HG02970 (cell line): ENCODE data around the gene TOR1AIP2.

Experiments used
- ATAC-seq: cut with Tn5 transposase; IDR thresholded peaks from one replicate; pipeline ENCODE4 v1.9.1; 2021; ENCODE audit warnings: mild to moderate bottlenecking, moderate library complexity, moderate number of reproducible peaks; ENCODE audit not compliant: unreplicated experiment, low FRiP score

The TOR1AIP2 gene

DNA sequence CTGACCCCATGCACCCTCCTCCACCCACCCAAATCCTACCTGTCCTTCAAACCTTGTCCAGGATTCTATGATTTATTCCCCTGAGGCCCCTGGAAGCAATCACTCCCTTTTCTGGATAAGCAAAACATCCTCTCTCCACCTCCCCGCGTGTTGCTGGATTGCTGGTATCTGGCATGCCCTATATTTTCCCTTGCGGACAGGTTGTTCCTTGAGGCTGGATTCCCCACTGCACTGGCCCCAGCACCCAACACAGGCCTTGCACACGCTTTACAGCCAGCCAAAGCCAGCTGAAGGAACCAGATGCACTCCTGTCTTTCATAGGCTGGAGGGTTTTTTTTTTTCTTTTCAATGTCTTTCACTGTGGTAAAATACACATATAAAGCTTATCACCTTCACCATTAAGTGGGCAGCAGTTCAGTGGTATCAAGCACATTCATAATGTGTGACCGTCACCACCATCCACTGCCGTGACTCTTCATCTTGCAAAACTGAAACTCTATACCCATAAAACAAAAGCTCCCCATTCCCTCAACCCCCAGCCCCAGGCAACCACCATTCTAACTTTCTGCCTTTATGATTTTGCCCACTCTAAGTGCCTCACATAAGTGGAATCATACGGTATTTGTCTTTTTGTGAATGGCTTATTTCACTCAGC lies 50.9 kb downstream of the TOR1AIP2 start:
- ATAC-seq: no peak

DNA sequence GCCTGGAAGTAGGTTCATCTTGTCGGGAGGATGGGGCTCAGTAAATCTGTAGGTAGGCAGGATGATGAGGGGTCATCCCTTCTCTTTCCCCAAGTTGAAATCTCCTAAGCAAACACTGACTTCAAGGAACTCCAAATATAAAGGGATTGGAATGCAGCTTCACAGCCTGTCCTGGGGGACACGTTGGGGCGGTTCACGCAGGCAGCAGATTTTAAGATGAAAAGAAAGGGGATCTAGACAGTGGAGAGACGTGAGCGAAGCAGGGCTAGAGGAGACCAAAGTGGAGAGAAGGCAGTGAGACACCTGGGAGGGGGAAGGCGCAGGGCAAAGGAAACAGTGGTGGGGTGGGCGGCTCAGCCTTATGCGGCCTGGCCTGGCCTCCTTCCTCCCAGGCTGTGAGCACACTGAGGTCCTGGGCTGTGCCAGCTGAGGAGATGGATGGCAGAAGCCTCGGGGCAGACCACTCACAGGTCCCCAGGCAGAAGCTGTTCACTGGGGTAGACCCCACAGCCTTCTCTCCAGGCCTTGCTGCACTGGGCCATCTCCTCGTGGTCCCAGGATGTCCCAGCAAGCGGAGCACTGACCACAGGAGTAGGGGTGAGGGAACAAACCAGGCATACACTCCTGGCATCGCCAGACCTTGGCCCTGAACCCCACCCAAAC lies 51.7 kb downstream of the TOR1AIP2 start:
- no peak for ATAC-seq

DNA sequence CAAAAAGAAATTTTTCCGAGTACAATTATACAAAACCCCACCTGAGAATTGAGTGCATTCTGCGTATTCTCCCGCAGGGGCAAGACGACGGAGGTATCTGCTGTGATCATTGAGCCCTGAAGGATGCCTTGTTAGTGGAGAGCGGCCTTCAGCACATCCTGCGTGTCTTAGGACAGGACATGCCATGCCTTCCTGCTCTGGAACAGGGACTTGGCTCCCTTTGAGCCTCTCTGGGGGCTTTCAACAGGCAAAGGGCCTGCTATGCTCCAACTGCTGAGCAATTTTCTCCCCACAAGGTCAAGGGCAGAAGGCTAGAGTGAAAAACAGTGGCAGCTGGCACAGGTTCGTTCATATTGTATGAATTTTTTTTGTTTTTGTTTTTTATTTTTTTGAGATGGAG lies 52.4 kb downstream of the TOR1AIP2 start:
- ATAC-seq: no peak

DNA sequence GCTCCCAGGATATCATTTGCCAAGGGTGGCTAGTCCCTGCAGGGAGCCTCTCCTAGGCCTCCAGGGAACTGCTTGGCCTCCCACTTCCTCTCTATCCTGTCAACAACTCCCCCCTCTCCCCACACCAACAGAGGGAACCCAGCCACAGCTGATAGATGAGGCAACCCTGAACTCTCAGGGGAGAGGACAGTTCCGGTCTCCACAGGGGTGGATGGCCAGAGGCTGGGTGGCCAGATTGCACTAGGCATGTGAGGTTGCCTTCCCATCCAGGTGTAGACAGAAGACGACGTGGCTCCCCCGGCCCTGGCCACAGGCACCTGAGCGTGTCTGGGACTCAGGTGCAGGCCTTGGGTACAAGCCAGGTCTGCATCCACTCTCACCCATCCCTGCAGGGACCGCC lies 53.3 kb downstream of the TOR1AIP2 start:
- ATAC-seq: no peak

DNA sequence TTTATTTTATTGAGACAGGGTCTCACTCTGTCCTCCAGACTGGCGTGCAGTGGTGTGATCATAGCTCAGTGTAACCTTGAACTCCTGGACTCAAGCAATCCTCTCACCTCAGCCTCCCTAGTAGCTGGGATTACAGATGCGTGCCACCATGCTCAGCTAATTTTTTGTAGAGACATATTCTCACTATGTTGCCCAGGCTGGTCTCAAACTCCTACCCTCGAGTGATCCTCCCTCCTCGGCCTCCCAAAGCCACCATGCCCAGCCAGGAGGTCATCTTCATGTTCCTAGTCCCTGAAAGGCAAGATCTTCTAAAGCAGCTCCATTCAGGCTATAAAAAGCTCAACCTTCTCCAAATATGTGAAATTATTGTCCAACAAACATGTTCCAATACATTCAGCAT lies 53.9 kb downstream of the TOR1AIP2 start:
- ATAC-seq: no peak

DNA sequence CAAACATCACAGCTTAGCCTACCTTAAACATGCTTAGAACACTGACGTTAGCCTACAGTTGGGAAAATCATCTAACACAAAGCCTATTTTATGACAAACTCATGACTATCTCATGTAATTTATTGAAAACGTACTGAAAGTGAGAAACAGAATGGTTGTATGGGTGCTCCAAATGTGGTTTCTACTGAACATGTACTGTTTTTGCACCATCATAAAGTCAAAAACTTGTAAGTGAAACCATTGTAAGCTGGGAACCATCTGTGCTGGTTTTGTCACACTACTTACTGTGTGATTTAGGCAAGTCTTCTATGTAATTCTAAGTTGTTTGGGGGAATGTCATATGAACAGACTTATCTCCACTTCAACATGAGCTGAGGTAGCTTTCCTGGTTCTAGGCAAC lies 55.5 kb downstream of the TOR1AIP2 start:
- ATAC-seq: no peak

DNA sequence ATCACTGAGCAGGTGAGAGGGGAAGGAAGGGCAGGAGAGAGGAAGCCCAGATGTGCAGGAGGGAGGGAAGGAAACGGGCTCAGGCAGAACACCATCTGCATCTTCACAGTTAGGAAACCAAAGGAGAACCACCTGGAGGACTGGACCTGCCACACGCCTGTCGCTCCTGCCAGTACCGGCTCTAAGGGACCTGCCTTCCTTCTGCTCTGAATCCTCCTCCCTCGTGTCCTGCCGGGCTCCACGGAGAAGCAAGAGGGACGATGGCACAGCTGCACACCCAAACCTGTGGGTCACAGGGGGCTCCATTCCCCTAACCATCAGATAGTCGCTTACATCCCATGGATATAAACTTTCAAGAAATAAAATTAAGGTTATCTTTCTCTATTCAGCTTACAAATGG lies 56.1 kb downstream of the TOR1AIP2 start:
- no peak for ATAC-seq

DNA sequence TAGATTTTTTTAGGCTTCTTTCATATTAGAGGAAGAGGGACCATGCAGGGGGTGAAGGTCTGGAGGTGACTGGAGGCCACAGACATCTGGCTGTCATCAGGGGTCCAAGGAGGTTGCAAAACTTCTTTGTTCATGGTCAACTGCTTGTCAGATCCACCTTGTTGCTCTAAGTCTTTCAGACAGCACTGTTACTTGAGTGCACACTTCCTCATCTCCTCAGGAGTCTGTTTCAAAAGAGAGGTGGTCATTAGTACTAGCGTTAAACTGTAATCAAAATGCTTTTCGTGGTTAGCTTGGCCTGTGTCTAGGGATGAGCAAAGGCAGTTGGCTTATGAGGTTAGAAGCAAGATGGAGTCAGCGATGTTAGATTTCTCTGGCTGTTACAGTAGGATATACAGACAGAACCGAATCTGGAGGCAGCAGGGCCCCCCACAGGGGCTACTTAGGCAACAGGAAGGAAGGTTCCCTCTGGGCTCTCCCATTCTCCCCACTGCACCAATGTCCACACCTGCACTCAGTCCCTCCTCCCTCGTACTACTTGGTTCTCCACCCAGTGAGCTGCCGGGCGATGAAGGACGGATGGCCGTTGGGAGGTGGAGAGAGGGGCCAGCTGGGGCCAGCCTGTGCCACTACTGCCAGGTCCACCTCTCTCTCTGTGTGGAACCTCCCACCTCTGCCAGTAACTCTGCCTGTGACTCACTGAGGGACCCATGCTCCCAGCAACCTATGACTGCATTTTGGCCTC lies 57.2 kb downstream of the TOR1AIP2 start:
- no peak for ATAC-seq

DNA sequence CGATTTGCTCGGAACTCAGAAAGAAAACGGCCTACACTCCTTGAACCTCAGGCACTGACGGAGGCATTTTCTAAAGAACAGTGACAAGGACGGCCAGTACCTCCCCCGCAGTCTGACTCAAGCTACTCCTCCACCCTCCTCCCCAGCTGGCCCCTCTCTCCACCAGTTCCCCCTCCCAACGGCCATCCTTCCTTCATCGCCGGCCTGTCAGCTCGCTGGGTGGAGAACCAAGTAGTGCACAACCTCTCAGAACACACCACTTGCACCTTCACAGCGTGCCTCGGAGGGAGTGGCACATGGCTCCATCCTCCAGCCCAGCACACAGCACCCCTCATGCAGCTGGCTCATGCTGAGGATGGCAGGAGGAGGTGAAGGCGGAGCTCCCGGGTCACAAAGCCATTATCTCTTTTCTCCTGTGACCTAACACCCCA lies 58.8 kb downstream of the TOR1AIP2 start:
- ATAC-seq: no peak

DNA sequence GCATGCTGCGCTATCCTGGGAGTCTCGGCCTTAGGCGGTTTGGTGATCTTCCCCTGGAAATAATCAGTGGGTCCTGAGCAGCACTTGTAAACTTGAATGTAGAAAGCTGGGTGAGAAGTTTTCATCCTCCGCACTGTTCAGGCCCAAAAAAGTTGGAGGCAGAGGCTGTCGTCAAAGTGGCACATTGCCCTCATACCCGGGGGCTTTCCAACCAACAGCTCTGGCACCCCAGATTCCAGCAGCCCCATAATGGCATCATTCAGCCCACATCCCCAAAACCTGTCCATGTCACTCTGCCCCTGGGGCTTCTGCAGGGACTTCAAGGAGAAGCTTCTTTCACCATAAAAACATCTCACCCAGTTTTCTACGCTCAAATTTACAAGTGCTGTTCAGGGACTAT lies 59.3 kb downstream of the TOR1AIP2 start:
- no peak for ATAC-seq

DNA sequence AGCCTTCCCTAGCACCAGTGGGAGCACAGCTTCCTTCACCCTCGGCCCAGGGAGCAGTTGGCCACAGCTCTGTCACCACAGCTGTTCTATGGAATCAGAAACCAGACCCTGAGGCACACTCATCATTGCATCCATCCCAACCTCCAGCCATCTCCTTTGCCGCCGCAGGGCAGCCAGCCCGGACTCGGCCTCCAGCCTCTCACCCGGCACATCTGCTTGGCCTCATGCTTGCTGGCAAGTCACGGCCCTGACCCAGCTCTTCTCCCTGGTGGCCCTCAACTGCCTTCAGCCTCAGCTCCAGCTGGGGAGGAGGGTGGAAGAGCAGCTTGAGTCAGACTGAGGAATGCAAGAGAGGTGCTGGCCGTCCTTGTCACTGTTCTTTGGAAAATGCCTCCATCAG lies 59.8 kb downstream of the TOR1AIP2 start:
- ATAC-seq: no peak

DNA sequence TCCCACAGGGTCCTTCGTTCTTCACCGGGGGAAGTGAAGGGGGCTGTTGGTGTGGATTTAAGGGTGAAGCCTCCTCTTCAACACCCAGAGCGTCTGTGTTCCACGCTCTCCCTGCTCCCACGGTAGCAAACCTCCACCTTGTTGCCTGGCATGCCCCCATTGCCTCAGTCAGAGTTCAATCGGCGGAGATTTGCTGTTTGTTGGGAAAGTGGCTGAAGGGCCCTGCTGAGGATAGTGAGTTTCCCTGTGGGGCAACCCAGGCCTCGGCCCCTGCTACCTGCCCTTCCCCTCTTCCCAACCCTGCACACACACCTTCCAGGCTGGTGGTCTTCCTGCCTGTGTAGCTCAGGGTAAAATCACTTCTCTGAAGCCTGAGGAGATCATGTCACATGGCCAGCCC lies 60.5 kb downstream of the TOR1AIP2 start:
- no peak for ATAC-seq

DNA sequence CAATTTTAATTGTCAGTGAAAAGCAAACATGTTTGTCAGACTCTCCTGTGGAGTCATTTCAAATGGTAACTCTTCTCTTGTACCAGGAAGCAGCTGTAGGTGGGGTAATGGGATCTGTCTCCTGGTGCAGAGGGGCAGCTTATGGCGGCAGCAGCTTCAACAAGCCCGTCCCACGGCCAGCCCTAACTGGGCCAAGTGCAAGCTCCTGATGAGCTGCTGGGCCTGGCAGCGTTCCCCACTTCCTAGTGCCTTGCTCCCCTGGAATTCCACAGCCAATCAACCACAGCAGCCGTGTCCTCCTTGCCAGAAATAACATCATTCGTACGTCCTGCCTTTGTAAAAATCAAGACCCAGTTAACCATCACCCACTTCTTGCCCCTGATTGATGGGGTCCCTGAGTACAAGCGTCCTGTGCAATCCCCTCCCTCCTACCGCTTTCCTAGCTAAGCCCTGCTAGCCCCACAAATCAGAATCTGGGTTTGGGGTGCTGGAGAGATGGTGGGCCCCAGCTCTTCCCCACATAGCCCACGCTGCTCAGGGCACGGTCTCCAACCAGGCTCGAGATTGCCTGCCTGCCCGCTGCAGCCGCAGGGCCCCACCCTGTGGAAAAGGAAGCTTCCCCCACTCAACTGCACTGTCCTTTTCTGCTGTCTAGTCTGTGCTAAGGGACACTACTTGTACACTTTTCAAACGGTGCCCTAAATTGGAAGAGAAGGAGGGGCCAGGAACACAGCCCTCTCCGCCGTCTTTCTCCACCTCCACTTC lies 61.2 kb downstream of the TOR1AIP2 start:
- ATAC-seq: no peak

DNA sequence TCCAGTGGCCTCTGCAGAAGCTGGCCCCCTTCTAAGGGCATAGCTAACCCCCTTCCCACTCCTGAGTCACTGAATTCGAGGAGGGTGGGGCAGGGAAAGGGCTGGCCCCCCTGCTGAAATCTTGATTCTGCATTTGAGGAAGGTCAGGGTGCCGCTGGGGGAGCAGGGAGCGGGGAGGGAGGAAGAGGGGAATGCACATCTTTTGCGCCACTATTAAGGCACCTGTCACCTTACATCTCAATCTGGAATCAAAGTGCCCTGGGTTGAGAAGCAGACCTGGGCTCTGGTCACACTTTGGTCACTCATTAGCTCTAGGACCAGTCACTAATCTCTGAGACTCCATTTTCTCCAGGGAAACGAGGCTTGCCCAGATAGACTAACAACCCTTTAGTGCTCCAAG lies 62.0 kb downstream of the TOR1AIP2 start:
- no peak for ATAC-seq

DNA sequence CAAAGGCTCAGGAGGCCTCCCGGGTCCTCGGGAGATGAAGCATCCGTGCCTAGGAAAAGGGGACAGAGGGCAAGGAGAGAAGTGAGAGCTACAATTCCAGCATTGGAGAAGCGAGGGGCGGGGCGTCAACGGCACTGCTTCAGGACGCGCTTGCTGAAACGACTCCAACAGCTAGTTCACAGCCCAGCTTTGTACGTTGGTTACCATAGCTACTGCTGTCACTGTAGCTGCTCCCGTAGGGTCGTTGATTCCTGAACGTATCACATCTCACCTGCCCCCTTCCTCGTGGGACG lies 63.1 kb downstream of the TOR1AIP2 start:
- no peak for ATAC-seq

DNA sequence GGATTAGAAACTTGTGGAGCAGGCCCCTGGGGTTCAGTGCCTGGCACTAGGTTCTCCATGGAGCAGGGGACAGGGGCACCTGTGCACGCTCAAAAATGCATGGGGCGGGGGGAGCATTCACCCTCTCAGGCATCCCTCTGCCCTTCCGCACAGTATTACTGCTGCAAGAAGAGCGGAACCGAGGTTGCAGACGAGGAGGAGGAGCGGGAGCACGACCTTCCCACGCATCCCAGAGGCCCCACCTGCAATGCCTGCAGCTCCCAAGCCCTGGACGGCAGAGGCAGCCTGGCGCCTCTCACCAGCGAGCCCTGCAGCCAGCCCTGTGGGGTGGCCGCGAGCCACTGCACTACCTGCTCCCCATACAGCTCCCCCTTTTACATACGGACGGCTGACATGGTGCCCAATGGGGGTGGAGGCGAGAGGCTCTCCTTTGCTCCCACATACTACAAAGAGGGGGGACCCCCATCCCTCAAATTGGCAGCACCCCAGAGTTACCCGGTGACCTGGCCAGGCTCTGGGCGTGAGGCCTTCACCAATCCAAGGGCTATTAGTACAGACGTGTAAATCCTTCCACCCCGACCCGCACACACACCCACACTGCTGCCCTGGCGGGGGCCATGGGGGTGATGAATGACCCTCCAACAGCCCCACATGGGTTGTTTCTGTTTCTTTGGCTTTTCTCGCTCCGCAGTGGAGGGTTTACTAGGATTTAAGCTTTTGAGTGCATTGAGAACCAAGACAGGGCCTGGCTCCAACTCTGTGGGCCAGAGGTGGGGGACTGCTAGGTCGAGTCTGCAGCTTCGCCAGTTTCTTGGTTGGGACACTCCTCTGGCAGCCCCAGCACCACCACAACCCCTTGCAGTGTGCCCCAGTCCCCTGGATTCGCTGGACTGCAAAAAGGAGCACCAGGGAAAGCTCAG lies 63.7 kb downstream of the TOR1AIP2 start:
- no peak for ATAC-seq

DNA sequence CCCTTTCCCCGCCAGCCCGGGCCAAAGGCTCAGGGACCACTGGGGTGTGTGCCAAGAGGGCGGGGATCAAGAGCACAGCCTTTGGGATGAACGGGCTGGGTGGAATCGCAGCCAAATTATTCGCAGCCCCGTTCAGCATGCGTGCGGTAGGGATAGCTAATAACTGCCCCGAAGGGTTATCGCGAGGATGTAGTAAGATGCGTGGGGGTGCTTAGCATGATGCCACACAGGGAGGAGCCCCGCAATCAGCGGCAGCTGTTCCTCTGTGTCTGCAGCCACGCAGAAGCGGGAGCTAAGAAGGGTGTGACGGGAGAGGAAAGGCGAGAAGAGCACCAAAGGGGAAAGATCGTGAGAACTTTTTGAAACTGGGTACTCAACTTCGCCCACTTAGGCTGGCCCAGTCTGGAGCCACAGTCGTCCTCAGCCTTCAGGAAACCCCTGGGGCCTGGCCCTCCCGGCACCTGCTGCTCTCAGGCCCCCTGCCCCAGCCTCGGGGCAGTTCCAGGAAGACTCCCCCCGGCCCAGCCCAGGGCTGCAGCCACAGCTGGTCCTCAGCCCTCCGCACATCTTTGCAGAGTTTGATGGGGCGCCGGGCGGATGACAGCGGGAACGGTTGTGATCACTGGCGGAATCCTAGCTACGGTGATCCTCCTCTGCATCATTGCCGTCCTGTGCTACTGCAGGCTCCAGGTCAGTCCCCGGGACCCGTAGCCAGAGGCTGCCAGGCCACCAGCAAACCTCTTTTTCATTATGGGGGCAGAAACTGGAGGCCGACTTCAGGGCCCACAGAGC lies 64.9 kb downstream of the TOR1AIP2 start:
- ATAC-seq: no peak

DNA sequence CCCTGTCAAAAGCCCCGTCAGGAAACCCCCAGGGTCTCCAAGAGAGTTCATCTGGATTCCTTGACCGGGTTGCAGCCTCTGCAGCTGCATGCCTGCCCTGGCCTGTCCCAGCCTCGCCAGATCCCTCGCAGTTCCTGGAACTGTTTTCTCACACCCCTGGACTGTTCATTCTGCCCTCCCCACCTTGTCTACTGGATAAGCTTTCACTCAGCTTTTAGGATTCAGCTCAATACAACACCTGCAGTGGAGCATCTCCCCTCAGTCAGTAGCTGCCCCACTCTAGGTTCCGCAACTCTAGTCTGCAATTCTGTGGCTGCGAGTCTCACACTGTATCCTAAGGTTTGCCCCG lies 67.3 kb downstream of the TOR1AIP2 start:
- no peak for ATAC-seq

DNA sequence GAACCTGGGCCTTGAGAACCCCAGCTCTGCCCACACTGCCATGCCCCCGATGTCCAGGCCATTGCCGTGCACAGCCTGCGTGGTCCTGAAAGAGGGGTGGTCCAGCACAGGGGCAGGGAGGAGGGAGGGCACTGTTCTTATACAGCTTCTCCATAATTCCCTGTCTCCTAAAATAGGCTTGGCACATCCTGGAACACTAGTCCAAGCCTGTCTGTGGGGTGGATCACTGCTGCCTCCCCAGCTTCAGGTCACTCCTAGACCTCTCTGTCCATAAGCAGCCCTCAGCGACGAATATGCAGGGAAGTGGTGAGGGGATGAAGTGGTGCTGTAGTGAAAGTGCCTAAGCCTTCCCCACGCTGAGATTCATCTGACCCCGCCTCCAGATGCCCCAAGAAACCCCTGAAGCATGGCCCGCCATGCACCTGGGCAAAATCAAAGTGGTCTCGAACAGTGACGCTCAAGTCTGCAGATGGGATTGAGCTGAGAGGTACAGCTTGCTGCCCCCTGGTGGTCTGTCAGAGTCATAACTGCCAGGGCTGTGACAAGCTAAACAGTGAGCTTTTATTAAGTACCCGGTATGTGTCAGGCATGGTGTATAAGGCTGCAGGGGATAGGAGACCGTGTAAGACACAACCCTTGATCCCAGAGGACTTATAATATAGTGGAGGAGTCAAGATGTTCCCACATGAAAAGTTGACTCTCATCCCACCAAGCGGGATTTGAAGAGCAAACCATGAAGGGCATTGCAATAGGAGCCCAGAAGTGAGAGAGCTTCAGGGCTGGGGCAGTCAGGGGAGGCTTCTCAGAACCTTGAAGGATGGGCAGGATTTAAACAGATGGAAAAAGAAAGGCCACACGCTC lies 67.9 kb downstream of the TOR1AIP2 start:
- no peak for ATAC-seq
